Erythroblast (primary cell): ENCODE data around the gene NRF1.

Experiments used
- GATA1 ChIP-seq: IDR thresholded peaks from 2 replicates; pipeline ENCODE4 v1.6.1; 2011; ENCODE audit warnings: low read depth, mild to moderate bottlenecking, control low read depth, low read length, moderate library complexity
- POLR2A ChIP-seq: IDR thresholded peaks from 2 replicates; pipeline ENCODE4 v1.6.1; 2011; ENCODE audit warnings: mild to moderate bottlenecking, low read length

DNA sequence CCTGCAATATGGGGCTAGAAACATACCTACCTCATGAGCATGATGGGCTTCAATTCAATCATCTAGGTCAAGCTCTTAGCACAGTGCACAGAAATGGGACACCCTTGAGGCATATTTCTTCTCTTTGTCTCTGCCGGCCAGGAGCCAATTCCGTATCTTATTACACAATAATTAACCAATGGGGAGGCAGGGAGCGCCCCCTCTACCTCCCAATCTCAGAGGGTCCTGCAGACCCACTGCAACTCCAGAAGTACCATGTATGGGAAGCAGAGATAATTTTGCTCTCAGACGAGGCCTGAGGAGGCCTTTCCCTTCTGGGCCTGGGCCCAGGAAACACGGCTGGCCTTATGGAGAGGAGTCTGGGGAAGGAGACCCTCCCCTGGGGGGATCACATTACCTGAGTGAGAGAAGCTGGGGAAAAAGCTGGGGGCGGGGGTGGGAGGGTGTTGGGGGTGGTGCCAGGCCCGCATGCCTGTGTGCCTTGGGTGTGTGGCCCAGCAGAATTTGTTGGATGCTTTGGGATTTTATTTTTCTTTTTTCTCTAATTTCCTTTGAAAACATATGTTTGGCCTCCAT lies 185.8 kb downstream of the NRF1 start:
- TF ChIP-seq POLR2A: no peak
- TF ChIP-seq GATA1: no peak
